ENCODE measurements around the gene SPNS1. TPM values are rescaled to one million over a fixed set of nuclear protein-coding genes. Genes with fewer than 3 reads are reported as not detected.

Gene SPNS1
- total RNA-seq, 6 experiments from 2014 or later, result 36.9 to 43.0 (median 39.9) TPM

DNA sequence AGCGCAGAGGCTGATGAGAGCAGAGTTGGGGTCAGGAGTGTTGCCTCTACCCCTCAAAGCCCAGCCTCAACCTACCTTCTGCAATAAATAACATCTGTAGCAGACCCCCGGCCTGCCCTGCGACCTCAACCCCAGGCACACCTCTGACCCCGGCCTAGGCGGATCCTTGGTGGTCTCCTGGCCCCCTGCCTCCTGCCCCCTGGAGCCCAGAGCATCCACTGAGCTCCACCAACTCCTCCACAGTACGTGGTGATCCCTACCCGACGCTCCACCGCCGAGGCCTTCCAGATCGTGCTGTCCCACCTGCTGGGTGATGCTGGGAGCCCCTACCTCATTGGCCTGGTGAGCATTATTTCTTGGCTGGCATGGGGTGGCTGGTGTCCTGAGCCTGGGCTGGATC, 8.4 kb downstream of the SPNS1 start:
- no peak overlapping the region for H3K27ac Mint-ChIP-seq
- peaks cover 8% of the 10 kb centered on the region for H3K9me3 Mint-ChIP-seq
- H3K36me3 Mint-ChIP-seq (ENCODE audit: low read depth), result peaks cover 23% of the 10 kb centered on the region
- no peaks in the 10 kb centered on the region for H3K4me1 Mint-ChIP-seq (ENCODE audit: low read depth)
- no peak for TF ChIP-seq CTCF (IDR thresholded peaks at IDR 0.05)
- H3K27me3 Mint-ChIP-seq (ENCODE audit: insufficient read depth), result no peaks in the 10 kb centered on the region; the same call in 1 of the 2 replicates
- DNase-seq, result no peak
- no peak overlapping the region for H3K4me3 Mint-ChIP-seq

GRCh38 chr16:28983644-28984043, 9.1 kb downstream of the SPNS1 start:
- no peak overlapping the region for H3K27ac Mint-ChIP-seq
- no peak for TF ChIP-seq CTCF (IDR thresholded peaks at IDR 0.05)
- H3K4me3 Mint-ChIP-seq, result no peak overlapping the region
- H3K36me3 Mint-ChIP-seq (ENCODE audit: low read depth), result peaks cover 23% of the 10 kb centered on the region
- no peak for DNase-seq
- H3K4me1 Mint-ChIP-seq (ENCODE audit: low read depth), result no peaks in the 10 kb centered on the region
- H3K27me3 Mint-ChIP-seq (ENCODE audit: insufficient read depth), result no peaks in the 10 kb centered on the region; the same call in 1 of the 2 replicates
- peaks cover 8% of the 10 kb centered on the region for H3K9me3 Mint-ChIP-seq

DNA sequence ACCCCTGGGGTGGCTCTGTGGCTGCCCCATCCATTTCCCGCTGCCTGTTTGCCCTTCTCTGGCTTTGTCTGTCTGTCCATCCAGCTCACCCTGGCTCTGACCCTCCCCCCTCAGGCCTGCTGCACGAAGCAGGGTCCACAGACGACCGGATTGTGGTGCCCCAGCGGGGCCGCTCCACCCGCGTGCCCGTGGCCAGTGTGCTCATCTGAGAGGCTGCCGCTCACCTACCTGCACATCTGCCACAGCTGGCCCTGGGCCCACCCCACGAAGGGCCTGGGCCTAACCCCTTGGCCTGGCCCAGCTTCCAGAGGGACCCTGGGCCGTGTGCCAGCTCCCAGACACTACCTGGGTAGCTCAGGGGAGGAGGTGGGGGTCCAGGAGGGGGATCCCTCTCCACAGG, 9.5 kb downstream of the SPNS1 start:
- no peak overlapping the region for H3K4me3 Mint-ChIP-seq
- no peak for TF ChIP-seq CTCF (IDR thresholded peaks at IDR 0.05)
- DNase-seq, result no peak

GRCh38 chr16:28984619-28985135, 10.1 kb downstream of the SPNS1 start, which contains the start of gene LAT:
Gene LAT, plus strand, starts transcription at chr16:28985052. Its CDS starts 366 bp downstream, at chr16:28985418.
- Mint-ChIP-seq H3K36me3 (ENCODE audit: low read depth) (peaks cover 23% of the 10 kb centered on the region), H3K27ac (no peak within 1 kb of the TSS), H3K27me3 (ENCODE audit: insufficient read depth) (no peaks in the 10 kb centered on the region; the same call in 1 of the 2 replicates), H3K9me3 (peaks cover 8% of the 10 kb centered on the region), H3K4me1 (ENCODE audit: low read depth) (no peaks in the 10 kb centered on the region), H3K4me3 (no peak within 1 kb of the TSS)
- no peak for TF ChIP-seq CTCF (IDR thresholded peaks at IDR 0.05)
- DNase-seq, result no peak

More for the DNA sequence above, 9.5 kb downstream of the SPNS1 start:
- Mint-ChIP-seq H3K27me3 (ENCODE audit: insufficient read depth) (no peaks in the 10 kb centered on the region; the same call in 1 of the 2 replicates), H3K27ac (no peak overlapping the region), H3K36me3 (ENCODE audit: low read depth) (peaks cover 23% of the 10 kb centered on the region), H3K9me3 (peaks cover 8% of the 10 kb centered on the region), H3K4me1 (ENCODE audit: low read depth) (no peaks in the 10 kb centered on the region)

GRCh38 chr16:28985211-28986041, 10.8 kb downstream of the SPNS1 start:
- Mint-ChIP-seq H3K9me3 (peaks cover 8% of the 10 kb centered on the region), H3K27me3 (ENCODE audit: insufficient read depth) (no peaks in the 10 kb centered on the region; the same call in 1 of the 2 replicates), H3K27ac (no peak overlapping the region), H3K4me3 (no peak overlapping the region), H3K36me3 (ENCODE audit: low read depth) (peaks cover 23% of the 10 kb centered on the region), H3K4me1 (ENCODE audit: low read depth) (peaks cover 4% of the 10 kb centered on the region; the same call in 1 of the 2 replicates)
- no peak for TF ChIP-seq CTCF (IDR thresholded peaks at IDR 0.05)
- DNase-seq, result no peak

All from HFFc6 (cell line).